Activated T-cell treated with anti-CD3 and anti-CD28 coated beads, Interleukin-2, amount 50 U/mL, for 1 hour (primary cell): ENCODE measurements around the gene GNAZ.
"Not testable (repeated sequence)": the region's sequence is repeated elsewhere in the genome, so short reads cannot be mapped to it uniquely, and the experiment has no call there.

Experiments
- DNase-seq: peaks from one replicate; pipeline ENCODE4 v3.0.0-alpha.2; 2020

Gene GNAZ

GRCh38 chr22:23045461-23045860 lies 24.9 kb upstream of the GNAZ start:
- DNase-seq = no peak

GRCh38 chr22:23047265-23047664 lies 23.1 kb upstream of the GNAZ start:
- DNase-seq = no peak

- no peak for DNase-seq
Observed at GRCh38 chr22:23047742-23048141, 22.6 kb upstream of the GNAZ start.

- not testable (repeated sequence) for DNase-seq
Observed at GRCh38 chr22:23050546-23050945, 19.8 kb upstream of the GNAZ start.

- DNase-seq = no peak
Observed at GRCh38 chr22:23053051-23053707, 17.1 kb upstream of the GNAZ start.

- DNase-seq = peak; percentile 6
Observed at GRCh38 chr22:23053912-23054530, 16.3 kb upstream of the GNAZ start.

- DNase-seq = peak; percentile 5
Observed at GRCh38 chr22:23054531-23055257, 15.6 kb upstream of the GNAZ start.

GRCh38 chr22:23055449-23056179 lies 14.7 kb upstream of the GNAZ start:
- no peak for DNase-seq

- no peak for DNase-seq
Observed at GRCh38 chr22:23057331-23057730, 13.0 kb upstream of the GNAZ start.

GRCh38 chr22:23058063-23058462 lies 12.3 kb upstream of the GNAZ start:
- DNase-seq = no peak

- DNase-seq = peak; percentile 9
Observed at GRCh38 chr22:23058481-23059283, 11.6 kb upstream of the GNAZ start.

GRCh38 chr22:23059284-23059948 lies 10.9 kb upstream of the GNAZ start:
- peak; percentile 5 for DNase-seq

- peak; percentile 4 for DNase-seq
Observed at GRCh38 chr22:23060612-23061400, 9.5 kb upstream of the GNAZ start.

GRCh38 chr22:23061471-23062280 lies 8.6 kb upstream of the GNAZ start:
- peak; percentile 9 for DNase-seq

GRCh38 chr22:23062616-23063538 lies 7.4 kb upstream of the GNAZ start:
- peak; percentile 6 for DNase-seq

- DNase-seq = peak; percentile 13
Observed at GRCh38 chr22:23063539-23064380, 6.6 kb upstream of the GNAZ start.

GRCh38 chr22:23064381-23065068 lies 5.8 kb upstream of the GNAZ start:
- DNase-seq = peak; percentile 11
